OCI-LY3 (cell line): ENCODE data around the gene ARHGEF16.

Experiments used
- H2AFZ ChIP-seq: fragments of 200-600, 300-600 bp; shearing (Covaris generic); 2 replicates; pipeline ENCODE4 v1.6.0; 2014; ENCODE audit warnings: antibody characterized with exemption, low read depth, low read length
- H3K27ac ChIP-seq: fragments of 200-600, 300-600 bp; sonication (generic); 2 replicates; pipeline ENCODE4 v1.5.1; 2014; ENCODE audit warnings: mild to moderate bottlenecking, low read length, moderate library complexity, mixed read lengths
- H3K27me3 ChIP-seq: fragments of 200-600, 300-600 bp; sonication (generic); 2 replicates; pipeline ENCODE4 v1.6.1; 2014; ENCODE audit warnings: low read depth, low read length, mixed read lengths
- H3K36me3 ChIP-seq: fragments of 200-600, 300-600 bp; sonication (generic); replicated peaks from 2 replicates; pipeline ENCODE3; 2014; ENCODE audit warnings: low read depth, low read length, mixed read lengths
- H3K4me1 ChIP-seq: fragments of 300-600, 200-600 bp; sonication (generic); 2 replicates; pipeline ENCODE4 v1.6.1; 2014; ENCODE audit warnings: low read length, mixed read lengths
- H3K4me2 ChIP-seq: fragments of 200-600, 300-600 bp; sonication (generic); 2 replicates; pipeline ENCODE4 v1.6.1; 2014; ENCODE audit warnings: low read length, mixed read lengths
- H3K4me3 ChIP-seq: fragments of 300-600, 200-600 bp; sonication (generic); 2 replicates; pipeline ENCODE4 v1.5.1; 2014; ENCODE audit warnings: antibody characterized with exemption, mild to moderate bottlenecking, low read length, moderate library complexity
- H3K79me2 ChIP-seq: fragments of 300-600, 200-600 bp; shearing (Covaris generic); 2 replicates; pipeline ENCODE4 v1.6.1; 2014; ENCODE audit warnings: mild to moderate bottlenecking, low read length, mixed read lengths
- H3K9ac ChIP-seq: fragments of 300-600, 200-600 bp; shearing (Covaris generic); 2 replicates; pipeline ENCODE4 v1.6.0; 2014; ENCODE audit warnings: mild to moderate bottlenecking, low read length, moderate library complexity
- H3K9me3 ChIP-seq: fragments of 200-600, 300-600 bp; shearing (Covaris generic); 2 replicates; pipeline ENCODE4 v1.6.1; 2014; ENCODE audit warnings: low read length, mixed read lengths; ENCODE audit not compliant: insufficient read depth
- H4K20me1 ChIP-seq: fragments of 200-600, 300-600 bp; sonication (generic); 2 replicates; pipeline ENCODE4 v1.6.1; 2016; ENCODE audit warnings: low read length, mixed read lengths; ENCODE audit not compliant: insufficient read depth
- CTCF ChIP-seq: fragments of 200-600, 300-600 bp; sonication (generic); IDR thresholded peaks from 2 replicates; pipeline ENCODE4 v1.5.1; 2014; ENCODE audit warnings: antibody characterized with exemption, low read length, low read depth
- EZH2phosphoT487 ChIP-seq: fragments of 200-600 bp; shearing (Covaris generic); IDR thresholded peaks from 2 replicates; pipeline ENCODE4 v1.6.1; 2018; ENCODE audit warnings: antibody characterized with exemption, mixed run types, low read depth

The ARHGEF16 gene

GRCh38 chr1:3472088-3472850 is 17.8 kb downstream of the ARHGEF16 start:
- Histone ChIP-seq H3K9ac (no peak overlapping the region), H4K20me1 (no peaks in the 10 kb centered on the region)
- TF ChIP-seq EZH2phosphoT487 = no peak
- no peak for TF ChIP-seq CTCF

GRCh38 chr1:3472906-3473305 is 18.4 kb downstream of the ARHGEF16 start:
- H3K4me3 ChIP-seq = no peak overlapping the region
- no peaks in the 10 kb centered on the region for H3K79me2 ChIP-seq
- no peaks in the 10 kb centered on the region for H3K9me3 ChIP-seq
- no peak overlapping the region for H3K27ac ChIP-seq
- no peak overlapping the region for H3K4me2 ChIP-seq
- TF ChIP-seq CTCF (no peak), EZH2phosphoT487 (no peak)
- H3K27me3 ChIP-seq = no peaks in the 10 kb centered on the region
- H3K36me3 ChIP-seq = no peaks in the 10 kb centered on the region
- no peak overlapping the region for H2AFZ ChIP-seq
- no peaks in the 10 kb centered on the region for H3K4me1 ChIP-seq
- H3K9ac ChIP-seq = no peak overlapping the region
- H4K20me1 ChIP-seq = no peaks in the 10 kb centered on the region

More at GRCh38 chr1:3472088-3472850, 17.8 kb downstream of the ARHGEF16 start:
- Histone ChIP-seq H3K27me3 (no peaks in the 10 kb centered on the region), H3K9me3 (no peaks in the 10 kb centered on the region), H3K36me3 (no peaks in the 10 kb centered on the region), H3K4me3 (no peak overlapping the region), H3K27ac (no peak overlapping the region), H3K4me2 (no peak overlapping the region), H2AFZ (no peak overlapping the region), H3K79me2 (no peaks in the 10 kb centered on the region), H3K4me1 (no peaks in the 10 kb centered on the region)

- no peaks in the 10 kb centered on the region for H3K36me3 ChIP-seq
- no peak overlapping the region for H3K9ac ChIP-seq
- H3K27ac ChIP-seq = no peak overlapping the region
- no peak overlapping the region for H3K4me2 ChIP-seq
- H3K79me2 ChIP-seq = no peaks in the 10 kb centered on the region
- H3K27me3 ChIP-seq = no peaks in the 10 kb centered on the region
- no peak for TF ChIP-seq EZH2phosphoT487
- TF ChIP-seq CTCF = no peak
- H4K20me1 ChIP-seq = no peaks in the 10 kb centered on the region
- H2AFZ ChIP-seq = no peak overlapping the region
- no peaks in the 10 kb centered on the region for H3K4me1 ChIP-seq
- no peak overlapping the region for H3K4me3 ChIP-seq
- H3K9me3 ChIP-seq = no peaks in the 10 kb centered on the region
Measured at GRCh38 chr1:3473381-3473844, 18.9 kb downstream of the ARHGEF16 start.

- H3K27ac ChIP-seq = no peak overlapping the region
- H3K27me3 ChIP-seq = no peaks in the 10 kb centered on the region
- TF ChIP-seq EZH2phosphoT487 (no peak), CTCF (no peak)
- no peaks in the 10 kb centered on the region for H3K36me3 ChIP-seq
- no peaks in the 10 kb centered on the region for H3K79me2 ChIP-seq
- H2AFZ ChIP-seq = no peak overlapping the region
- H3K9ac ChIP-seq = no peak overlapping the region
- H3K4me1 ChIP-seq = no peaks in the 10 kb centered on the region
- H4K20me1 ChIP-seq = no peaks in the 10 kb centered on the region
- H3K9me3 ChIP-seq = no peaks in the 10 kb centered on the region
- H3K4me2 ChIP-seq = no peak overlapping the region
- H3K4me3 ChIP-seq = no peak overlapping the region
Measured at GRCh38 chr1:3474016-3474415, 19.6 kb downstream of the ARHGEF16 start.
